Vagina (tissue), 2 donors: Measurements from ENCODE around the gene CACNB1. TPM values are rescaled to one million over a fixed set of nuclear protein-coding genes. Genes with fewer than 3 reads are reported as not detected.

ENCODE experiments used
- DNase-seq, 2 donors: peaks; one replicate each; pipeline ENCODE4 v3.0.0-alpha.2; 2017; ENCODE audit errors: extremely low spot score in 2 of 2
- H3K27ac ChIP-seq: fragments of 200-600 bp; sonication (generic); one replicate; pipeline ENCODE4 v1.5.1; 2019
- H3K27me3 ChIP-seq: fragments of 200-600 bp; sonication (generic); one replicate; pipeline ENCODE4 v1.5.1; 2019
- H3K36me3 ChIP-seq, 2 donors: fragments of 200-600 bp; sonication (generic); one replicate each; pipeline ENCODE4 v1.5.1; 2017 to 2019
- H3K4me1 ChIP-seq: fragments of 200-600 bp; sonication (generic); one replicate; pipeline ENCODE4 v1.5.1; 2019
- H3K4me3 ChIP-seq, 2 donors: fragments of 200-600 bp; sonication (generic); 1 replicate in 1 of 2; 2 replicates in 1 of 2; pipeline ENCODE4 v1.5.1; 2016 to 2019
- H3K9me3 ChIP-seq: fragments of 200-600 bp; sonication (generic); one replicate; pipeline ENCODE4 v1.5.1; 2019
- CTCF ChIP-seq, 3 experiments: fragments of 450-650 bp in 2 of 3; fragments of 200-600 bp in 1 of 3; sonication (generic) in 1 of 3; IDR thresholded peaks; one replicate each; pipeline ENCODE4 v1.5.1; 2017 to 2019; ENCODE audit warnings: antibody characterized with exemption in 3 of 3, mild to moderate bottlenecking in 2 of 3, moderate library complexity in 2 of 3
- POLR2A ChIP-seq, 2 donors: fragments of 450-650 bp; IDR thresholded peaks; one replicate each; pipeline ENCODE4 v1.6.1; 2017; ENCODE audit warnings: antibody characterized with exemption in 2 of 2, mild to moderate bottlenecking in 2 of 2, moderate library complexity in 2 of 2
- POLR2AphosphoS5 ChIP-seq, 2 donors: sonication (generic); formaldehyde crosslinking; IDR thresholded peaks; one replicate each; pipeline ENCODE4 v1.9.0; 2017; ENCODE audit warnings: antibody characterized with exemption in 2 of 2, mild to moderate bottlenecking in 2 of 2, low read depth in 1 of 2; ENCODE audit not compliant: insufficient read depth in 1 of 2
- intact Hi-C: fragments of 100-400 bp; cut with DNase I; formaldehyde crosslinking; loops from one replicate; pipeline ENCODE4 v1.15.1; 2023
- total RNA-seq: library from RNA; depleted of rRNA; stranded (reverse); fragments of >200 nt; gene quantifications from one replicate; pipeline ENCODE4 v1.2.3, GENCODE V29; 2016

CACNB1 gene
- total RNA-seq, 1 donor from 2014 or later, result 8.3 TPM

GRCh38 chr17:39225959-39226683 lies 28.7 kb upstream of the CACNB1 start:
- TF ChIP-seq CTCF (IDR thresholded peaks at IDR 0.05) (no peak), POLR2A (IDR thresholded peaks at IDR 0.05) (no peak), POLR2AphosphoS5 (IDR thresholded peaks at IDR 0.05; ENCODE audit: insufficient read depth in 1 of 2, low read depth in 1 of 2) (peak in 1 of 2 donors; percentile 20)
- Histone ChIP-seq H3K4me1 (peaks cover 23% of the 10 kb centered on the region), H3K9me3 (no peaks in the 10 kb centered on the region), H3K27me3 (no peaks in the 10 kb centered on the region), H3K36me3 (no peaks in the 10 kb centered on the region), H3K4me3 (peak overlapping the region; percentile 43 to 51), H3K27ac (peak overlapping the region; percentile 47)
- intact Hi-C loops, result no loop called here
- DNase-seq, result no peak

GRCh38 chr17:39225308-39225958 lies 28.0 kb upstream of the CACNB1 start, which contains the start of gene STAC2:
TSS of gene STAC2 (minus strand) at chr17:39225945. CDS start at chr17:39225502, 443 bp downstream.
- TF ChIP-seq POLR2A (IDR thresholded peaks at IDR 0.05) (no peak), POLR2AphosphoS5 (IDR thresholded peaks at IDR 0.05; ENCODE audit: insufficient read depth in 1 of 2, low read depth in 1 of 2) (peak in 1 of 2 donors; percentile 7), CTCF (IDR thresholded peaks at IDR 0.05) (no peak)
- Histone ChIP-seq H3K4me3 (peak within 1 kb of the TSS; percentile 43 to 51), H3K4me1 (peaks cover 23% of the 10 kb centered on the region), H3K27ac (peak within 1 kb of the TSS; percentile 47), H3K9me3 (no peaks in the 10 kb centered on the region), H3K36me3 (no peaks in the 10 kb centered on the region), H3K27me3 (no peaks in the 10 kb centered on the region)
- no peak for DNase-seq
- intact Hi-C loops, result no loop called here

- Histone ChIP-seq H3K27me3 (no peaks in the 10 kb centered on the region), H3K36me3 (no peaks in the 10 kb centered on the region), H3K4me3 (peak overlapping the region; percentile 43 to 51), H3K9me3 (no peaks in the 10 kb centered on the region), H3K4me1 (peaks cover 23% of the 10 kb centered on the region), H3K27ac (peak overlapping the region; percentile 47)
- TF ChIP-seq POLR2AphosphoS5 (IDR thresholded peaks at IDR 0.05; ENCODE audit: insufficient read depth in 1 of 2, low read depth in 1 of 2) (no peak), POLR2A (IDR thresholded peaks at IDR 0.05) (no peak), CTCF (IDR thresholded peaks at IDR 0.05) (no peak)
- intact Hi-C loops, result no loop called here
- DNase-seq, result no peak
Measured at GRCh38 chr17:39224778-39225307, 27.4 kb upstream of the CACNB1 start.

- peaks cover 23% of the 10 kb centered on the region for H3K4me1 ChIP-seq
- H3K4me3 ChIP-seq, result peak overlapping the region in 1 of 2 donors; percentile 51
- no peaks in the 10 kb centered on the region for H3K9me3 ChIP-seq
- H3K36me3 ChIP-seq, result no peaks in the 10 kb centered on the region
- intact Hi-C loops, result no loop called here
- no peak for DNase-seq
- H3K27ac ChIP-seq, result no peak overlapping the region
- TF ChIP-seq POLR2AphosphoS5 (IDR thresholded peaks at IDR 0.05; ENCODE audit: insufficient read depth in 1 of 2, low read depth in 1 of 2) (no peak), CTCF (IDR thresholded peaks at IDR 0.05) (no peak), POLR2A (IDR thresholded peaks at IDR 0.05) (no peak)
- H3K27me3 ChIP-seq, result no peaks in the 10 kb centered on the region
Measured at GRCh38 chr17:39223907-39224777, 26.7 kb upstream of the CACNB1 start.
